Peyer's patch (tissue), 4 donors: ENCODE measurements around the gene EEF1A1. TPM values are rescaled to one million over a fixed set of nuclear protein-coding genes. Genes with fewer than 3 reads are reported as not detected.

ENCODE experiments used
- DNase-seq, 3 donors: peaks; one replicate each; pipeline ENCODE4 v3.0.0-alpha.2; 2017 to 2019
- H3K27ac ChIP-seq, 4 donors: fragments of 200-600 bp; sonication (generic); one replicate each; pipeline ENCODE4 v1.5.1; 2016 to 2019
- H3K27me3 ChIP-seq, 2 donors: fragments of 200-600 bp; sonication (generic); one replicate each; pipeline ENCODE4 v1.5.1; 2019
- H3K36me3 ChIP-seq, 3 donors: fragments of 200-600 bp; sonication (generic); one replicate each; pipeline ENCODE4 v1.5.1; 2016 to 2019
- H3K4me1 ChIP-seq, 4 donors: fragments of 200-600 bp; sonication (generic); one replicate each; pipeline ENCODE4 v1.5.1; 2016 to 2019
- H3K4me3 ChIP-seq, 4 donors: fragments of 200-600 bp; sonication (generic); 1 replicate in 3 of 4; 2 replicates in 1 of 4; pipeline ENCODE4 v1.5.1; 2016 to 2019; ENCODE audit warnings: mild to moderate bottlenecking in 1 of 4
- H3K9me3 ChIP-seq, 4 donors: fragments of 200-600 bp; sonication (generic); one replicate each; pipeline ENCODE4 v1.5.1; 2016 to 2019; ENCODE audit warnings: mild to moderate bottlenecking in 1 of 4
- POLR2A ChIP-seq, 2 donors: fragments of 450-650 bp; IDR thresholded peaks; one replicate each; pipeline ENCODE4 v1.5.1; 2017; ENCODE audit warnings: antibody characterized with exemption in 2 of 2, mild to moderate bottlenecking in 2 of 2, moderate library complexity in 2 of 2
- total RNA-seq, 4 donors: library from RNA; depleted of rRNA; stranded (reverse); fragments of >200 nt; gene quantifications; one replicate each; pipeline ENCODE4 v1.1.0, GENCODE V29; 2016
- TF ChIP-seq, protein P1 (sequence below), 6 experiments: fragments of 450-650 bp in 4 of 6; fragments of 200-600 bp in 2 of 6; sonication (generic) in 1 of 6; IDR thresholded peaks; one replicate each; pipeline ENCODE4 v1.5.1; 2017 to 2019; ENCODE audit warnings: antibody characterized with exemption in 6 of 6, mild to moderate bottlenecking in 3 of 6, moderate library complexity in 1 of 6

The EEF1A1 gene
- total RNA-seq, 4 donors from 2014 or later, result 4,216 to 7,500 (median 5,030) TPM

DNA sequence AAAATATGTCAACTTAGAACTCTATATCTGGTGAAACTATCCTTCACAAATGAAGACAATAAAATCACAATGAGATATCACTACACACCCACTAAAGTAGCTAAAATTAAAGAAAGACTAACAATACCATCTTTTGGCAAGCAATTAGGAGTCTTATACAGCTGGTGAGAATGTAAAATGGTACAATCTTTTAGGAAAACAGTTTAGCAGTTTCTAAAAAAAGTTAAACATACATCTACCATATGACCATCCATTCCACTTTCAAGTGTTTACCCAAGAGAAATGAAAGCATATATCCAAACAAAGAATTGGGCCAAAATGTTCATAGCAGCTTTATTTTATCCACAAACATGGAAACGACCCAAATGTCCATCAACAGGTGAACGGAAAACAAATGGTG, 13.8 kb upstream of the EEF1A1 start:
- H3K9me3 ChIP-seq, result no peaks in the 10 kb centered on the region
- H3K27ac ChIP-seq, result no peak overlapping the region
- H3K27me3 ChIP-seq, result no peaks in the 10 kb centered on the region
- H3K4me3 ChIP-seq, result no peak overlapping the region
- TF ChIP-seq POLR2A (IDR thresholded peaks at IDR 0.05), result no peak
- TF ChIP-seq, protein P1, sequence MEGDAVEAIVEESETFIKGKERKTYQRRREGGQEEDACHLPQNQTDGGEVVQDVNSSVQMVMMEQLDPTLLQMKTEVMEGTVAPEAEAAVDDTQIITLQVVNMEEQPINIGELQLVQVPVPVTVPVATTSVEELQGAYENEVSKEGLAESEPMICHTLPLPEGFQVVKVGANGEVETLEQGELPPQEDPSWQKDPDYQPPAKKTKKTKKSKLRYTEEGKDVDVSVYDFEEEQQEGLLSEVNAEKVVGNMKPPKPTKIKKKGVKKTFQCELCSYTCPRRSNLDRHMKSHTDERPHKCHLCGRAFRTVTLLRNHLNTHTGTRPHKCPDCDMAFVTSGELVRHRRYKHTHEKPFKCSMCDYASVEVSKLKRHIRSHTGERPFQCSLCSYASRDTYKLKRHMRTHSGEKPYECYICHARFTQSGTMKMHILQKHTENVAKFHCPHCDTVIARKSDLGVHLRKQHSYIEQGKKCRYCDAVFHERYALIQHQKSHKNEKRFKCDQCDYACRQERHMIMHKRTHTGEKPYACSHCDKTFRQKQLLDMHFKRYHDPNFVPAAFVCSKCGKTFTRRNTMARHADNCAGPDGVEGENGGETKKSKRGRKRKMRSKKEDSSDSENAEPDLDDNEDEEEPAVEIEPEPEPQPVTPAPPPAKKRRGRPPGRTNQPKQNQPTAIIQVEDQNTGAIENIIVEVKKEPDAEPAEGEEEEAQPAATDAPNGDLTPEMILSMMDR (IDR thresholded peaks at IDR 0.05), result no peak
- DNase-seq, result no peak
- no peaks in the 10 kb centered on the region for H3K36me3 ChIP-seq
- H3K4me1 ChIP-seq, result no peaks in the 10 kb centered on the region

DNA sequence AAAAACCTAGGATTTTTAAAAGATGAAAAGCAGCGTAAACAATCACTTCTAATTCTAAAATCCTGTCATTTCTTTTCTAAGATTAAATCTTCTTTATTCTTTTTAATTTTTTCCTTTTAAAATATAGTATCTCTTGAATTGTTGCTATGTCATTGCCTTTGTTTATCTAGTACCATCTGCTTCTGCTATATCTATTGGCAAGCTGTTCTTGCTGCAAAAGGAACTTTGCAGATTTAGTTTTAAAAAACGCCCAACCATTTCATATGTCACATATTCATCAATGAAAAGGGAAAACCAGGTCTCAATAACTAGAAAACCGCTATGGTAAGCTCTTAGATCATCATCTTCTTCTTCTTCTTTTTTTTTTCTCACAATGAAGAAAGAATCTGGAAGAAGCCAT, 11.5 kb upstream of the EEF1A1 start:
- no peak overlapping the region for H3K27ac ChIP-seq
- TF ChIP-seq POLR2A (IDR thresholded peaks at IDR 0.05), result no peak
- TF ChIP-seq, protein P1 (IDR thresholded peaks at IDR 0.05), result no peak
- no peaks in the 10 kb centered on the region for H3K27me3 ChIP-seq
- no peaks in the 10 kb centered on the region for H3K36me3 ChIP-seq
- H3K9me3 ChIP-seq, result no peaks in the 10 kb centered on the region
- H3K4me3 ChIP-seq, result no peak overlapping the region
- DNase-seq, result no peak
- H3K4me1 ChIP-seq, result no peaks in the 10 kb centered on the region

DNA sequence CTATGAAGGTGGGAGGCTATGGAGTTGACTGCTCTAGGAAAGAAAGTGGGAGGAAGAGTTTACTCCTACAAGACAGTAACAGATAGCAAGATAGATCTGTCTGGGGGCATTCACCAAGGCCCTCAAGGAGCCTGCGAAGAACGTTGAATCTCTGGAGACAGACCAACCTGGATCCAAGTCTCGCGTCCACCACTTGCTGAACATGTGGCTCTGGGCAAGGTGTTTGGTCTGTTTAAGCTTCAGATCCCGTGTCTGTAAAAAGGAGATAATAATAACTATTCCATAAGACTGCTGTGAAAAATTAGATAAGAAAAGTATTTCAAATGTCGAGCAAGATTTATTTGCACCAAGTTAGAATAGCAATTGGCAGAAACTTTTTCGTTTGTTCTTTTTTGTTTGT, 8.1 kb upstream of the EEF1A1 start:
- Histone ChIP-seq H3K9me3 (no peaks in the 10 kb centered on the region), H3K4me3 (no peak overlapping the region)
- TF ChIP-seq POLR2A (IDR thresholded peaks at IDR 0.05), result no peak
- TF ChIP-seq, protein P1 (IDR thresholded peaks at IDR 0.05), result no peak

DNA sequence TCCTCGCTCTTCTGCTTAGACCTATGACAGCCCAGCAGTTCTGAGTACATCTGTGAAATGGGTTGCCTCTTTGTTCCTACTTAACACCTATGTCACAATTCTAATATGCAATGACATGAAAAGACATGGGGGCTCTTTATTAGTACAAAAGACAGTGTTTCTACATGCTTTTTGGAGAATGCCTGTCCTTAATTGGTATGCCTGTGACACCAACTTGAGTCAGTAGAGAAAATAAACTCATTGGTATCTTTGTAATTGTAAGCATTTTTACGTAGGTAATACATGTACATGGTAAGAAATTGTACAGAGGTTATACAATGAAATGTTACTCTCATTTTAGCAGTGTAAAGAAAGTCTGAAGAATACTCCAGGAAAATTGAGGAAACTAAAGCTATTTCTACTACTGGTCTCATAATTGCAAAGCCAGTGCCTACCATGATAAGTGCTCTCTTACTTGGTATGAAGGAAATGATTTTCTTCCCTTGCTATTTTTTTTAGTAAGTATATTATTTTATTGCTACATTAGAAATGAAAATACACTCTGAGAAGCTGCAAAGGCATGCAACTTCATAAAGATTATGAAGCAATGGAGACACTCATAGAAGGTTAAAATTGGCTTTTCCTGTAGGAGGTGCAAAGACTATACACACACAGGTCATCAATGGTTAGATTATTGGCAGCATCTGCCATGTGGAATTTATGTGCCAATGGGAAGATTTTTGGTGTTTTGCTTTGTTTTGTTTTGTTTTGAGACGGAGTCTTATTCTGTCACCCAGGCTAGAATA, 4.9 kb upstream of the EEF1A1 start:
- H3K36me3 ChIP-seq, result no peaks in the 10 kb centered on the region
- no peak overlapping the region for H3K4me3 ChIP-seq
- no peak for TF ChIP-seq POLR2A (IDR thresholded peaks at IDR 0.05)
- TF ChIP-seq, protein P1 (IDR thresholded peaks at IDR 0.05), result no peak
- no peaks in the 10 kb centered on the region for H3K27me3 ChIP-seq
- peaks cover 0 to 7% (median 2%) of the 10 kb centered on the region in 4 donors for H3K4me1 ChIP-seq
- H3K27ac ChIP-seq, result no peak overlapping the region
- no peak for DNase-seq
- no peaks in the 10 kb centered on the region for H3K9me3 ChIP-seq

More for the DNA sequence above, 8.1 kb upstream of the EEF1A1 start:
- Histone ChIP-seq H3K4me1 (no peaks in the 10 kb centered on the region), H3K27ac (no peak overlapping the region), H3K27me3 (no peaks in the 10 kb centered on the region), H3K36me3 (no peaks in the 10 kb centered on the region)
- no peak for DNase-seq

- H3K4me1 ChIP-seq, result peaks cover 0 to 14% (median 7%) of the 10 kb centered on the region in 4 donors
- H3K9me3 ChIP-seq, result no peaks in the 10 kb centered on the region
- peak overlapping the region; percentile 55 to 85 (median 78) for H3K4me3 ChIP-seq
- TF ChIP-seq, protein P1 (IDR thresholded peaks at IDR 0.05), result peak in 1 of 6 experiments; percentile 9
- peak; percentile 69 to 83 for TF ChIP-seq POLR2A (IDR thresholded peaks at IDR 0.05)
- no peaks in the 10 kb centered on the region for H3K27me3 ChIP-seq
- peaks cover 0 to 12% (median 0%) of the 10 kb centered on the region in 3 donors for H3K36me3 ChIP-seq
- DNase-seq, result peak; percentile 78 to 91 (median 88)
- peak overlapping the region; percentile 90 to 100 (median 96) for H3K27ac ChIP-seq
These were observed 2.7 kb upstream of the EEF1A1 start for GRCh38 chr6:73523434-73524123.
